ENCODE results near the gene HIP1.

HIP1 gene

DNA sequence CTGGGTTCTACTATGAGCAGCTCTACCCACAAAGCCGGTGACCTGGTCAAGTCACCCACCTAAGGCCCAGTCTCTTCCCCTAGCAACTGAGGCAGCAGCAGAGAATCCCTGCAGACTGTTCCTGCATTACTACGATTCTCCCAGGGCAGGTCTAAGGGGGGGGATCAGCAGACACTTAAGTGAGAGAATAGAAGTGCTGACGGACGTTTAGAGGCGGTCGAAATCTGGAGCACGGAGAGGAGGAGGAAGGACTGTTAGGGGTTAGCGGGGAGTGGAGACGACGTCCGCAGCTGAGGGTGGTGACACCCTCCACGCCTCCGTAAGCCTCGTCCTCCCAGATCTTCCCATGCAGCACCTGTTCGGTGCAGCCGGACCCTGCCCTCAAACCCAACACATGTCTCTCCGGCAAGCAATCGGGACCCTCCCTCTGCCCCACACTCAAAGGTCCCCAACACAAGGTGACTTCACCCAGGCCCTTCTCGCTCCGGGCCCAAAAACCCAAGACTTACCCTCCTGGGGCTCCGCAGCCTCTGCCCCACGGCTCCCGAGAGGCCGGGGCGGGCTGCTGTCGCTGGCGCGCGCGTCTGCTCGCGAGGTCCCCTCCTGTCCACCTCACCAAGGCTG, 253.3 kb downstream of the HIP1 start:
- DNase-seq, result peak in 2 of 3 experiments; percentile 30 to 40

All from NCI-H1417 (cell line).